ENCODE data around the gene CDKN2A. TPM values are rescaled to one million over a fixed set of nuclear protein-coding genes. Genes with fewer than 3 reads are reported as not detected.

CDKN2A gene
- total RNA-seq, 1 experiment from 2014 or later = 257 TPM

- H3K36me3 Mint-ChIP-seq (ENCODE audit: insufficient read depth, unreplicated experiment) = no peaks in the 10 kb centered on the region
- no peak overlapping the region for H3K4me3 Mint-ChIP-seq (ENCODE audit: low read depth, unreplicated experiment)
- H3K4me1 Mint-ChIP-seq (ENCODE audit: low read depth, unreplicated experiment) = peaks cover 17% of the 10 kb centered on the region
- H3K27me3 Mint-ChIP-seq (ENCODE audit: unreplicated experiment) = no peaks in the 10 kb centered on the region
- CTCF ChIA-PET = no interaction called here
- intact Hi-C loops (cut with micrococcal nuclease; ENCODE audit: unreplicated experiment) = loop anchor here (2.0 to 5.0 kb wide), 2 partner anchors 205 to 223 kb away; no protein-coding TSS in a partner anchor
- no TSS peak for BruUV-seq (replicated peaks)
- no peak overlapping the region for H3K27ac Mint-ChIP-seq (ENCODE audit: unreplicated experiment)
- DNase-seq = no peak
- TF ChIP-seq CTCF (IDR thresholded peaks at IDR 0.05; ENCODE audit: unreplicated experiment) = no peak
- H3K9me3 Mint-ChIP-seq (ENCODE audit: low read depth, unreplicated experiment) = no peaks in the 10 kb centered on the region
These were observed 41.4 kb upstream of the CDKN2A start for GRCh38 chr9:22035591-22036011.

- TF ChIP-seq CTCF (IDR thresholded peaks at IDR 0.05; ENCODE audit: unreplicated experiment) = no peak
- intact Hi-C loops (cut with micrococcal nuclease; ENCODE audit: unreplicated experiment) = no loop called here
- Mint-ChIP-seq H3K27ac (ENCODE audit: unreplicated experiment) (no peak overlapping the region), H3K9me3 (ENCODE audit: low read depth, unreplicated experiment) (no peaks in the 10 kb centered on the region), H3K27me3 (ENCODE audit: unreplicated experiment) (no peaks in the 10 kb centered on the region), H3K4me1 (ENCODE audit: low read depth, unreplicated experiment) (peaks cover 12% of the 10 kb centered on the region), H3K4me3 (ENCODE audit: low read depth, unreplicated experiment) (no peak overlapping the region), H3K36me3 (ENCODE audit: insufficient read depth, unreplicated experiment) (peaks cover 6% of the 10 kb centered on the region)
- no TSS peak for BruUV-seq (replicated peaks)
- CTCF ChIA-PET = no interaction called here
- DNase-seq = no peak
These were observed 38.9 kb upstream of the CDKN2A start for GRCh38 chr9:22033012-22033630.

GRCh38 chr9:22031655-22032411, 37.6 kb upstream of the CDKN2A start:
- DNase-seq = no peak

GRCh38 chr9:22030101-22030598, 36.0 kb upstream of the CDKN2A start:
- no peak for DNase-seq
- Mint-ChIP-seq H3K4me3 (ENCODE audit: low read depth, unreplicated experiment) (no peak overlapping the region), H3K4me1 (ENCODE audit: low read depth, unreplicated experiment) (no peaks in the 10 kb centered on the region), H3K36me3 (ENCODE audit: insufficient read depth, unreplicated experiment) (peaks cover 6% of the 10 kb centered on the region), H3K9me3 (ENCODE audit: low read depth, unreplicated experiment) (no peaks in the 10 kb centered on the region), H3K27me3 (ENCODE audit: unreplicated experiment) (no peaks in the 10 kb centered on the region), H3K27ac (ENCODE audit: unreplicated experiment) (peak overlapping the region; percentile 60)
- TF ChIP-seq CTCF (IDR thresholded peaks at IDR 0.05; ENCODE audit: unreplicated experiment) = no peak
- CTCF ChIA-PET = interaction anchor here (0.6 to 0.8 kb wide), 2 partner anchors 12 to 21 kb away, joined by 3 read pairs; partner anchors contain the start of gene CDKN2B
- no TSS peak for BruUV-seq (replicated peaks)
- intact Hi-C loops (cut with micrococcal nuclease; ENCODE audit: unreplicated experiment) = no loop called here

More at GRCh38 chr9:22031655-22032411, 37.6 kb upstream of the CDKN2A start:
- H3K27ac Mint-ChIP-seq (ENCODE audit: unreplicated experiment) = no peak overlapping the region
- intact Hi-C loops (cut with micrococcal nuclease; ENCODE audit: unreplicated experiment) = no loop called here
- H3K27me3 Mint-ChIP-seq (ENCODE audit: unreplicated experiment) = no peaks in the 10 kb centered on the region
- no peak overlapping the region for H3K4me3 Mint-ChIP-seq (ENCODE audit: low read depth, unreplicated experiment)
- no peaks in the 10 kb centered on the region for H3K9me3 Mint-ChIP-seq (ENCODE audit: low read depth, unreplicated experiment)
- H3K4me1 Mint-ChIP-seq (ENCODE audit: low read depth, unreplicated experiment) = peaks cover 3% of the 10 kb centered on the region
- BruUV-seq (replicated peaks) = no TSS peak
- TF ChIP-seq CTCF (IDR thresholded peaks at IDR 0.05; ENCODE audit: unreplicated experiment) = no peak
- CTCF ChIA-PET = no interaction called here
- peaks cover 6% of the 10 kb centered on the region for H3K36me3 Mint-ChIP-seq (ENCODE audit: insufficient read depth, unreplicated experiment)

All from Calu3 (cell line).